GM12891 (cell line): ENCODE data around the gene OAF.

Experiments
- PAX5 ChIP-seq: IDR thresholded peaks from 2 replicates; pipeline ENCODE4 v1.6.1; 2011; ENCODE audit warnings: low read length, moderate library complexity, mild to moderate bottlenecking; ENCODE audit not compliant: insufficient read depth, severe bottlenecking
- POLR2A ChIP-seq: IDR thresholded peaks from 2 replicates; pipeline ENCODE4 v1.6.1; 2011; ENCODE audit warnings: low read depth, low read length, control low read depth
- POLR2AphosphoS5 ChIP-seq: IDR thresholded peaks from 2 replicates; pipeline ENCODE4 v1.6.1; 2011; ENCODE audit warnings: low read depth, low read length, control low read depth
- POU2F2 ChIP-seq: IDR thresholded peaks from 2 replicates; pipeline ENCODE4 v1.6.1; 2011; ENCODE audit warnings: low read depth, mild to moderate bottlenecking, control low read depth, low read length, moderate library complexity
- SPI1 ChIP-seq: IDR thresholded peaks from 2 replicates; pipeline ENCODE4 v1.6.1; 2011; ENCODE audit warnings: low read depth, low read length, control low read depth
- TAF1 ChIP-seq: IDR thresholded peaks from 2 replicates; pipeline ENCODE4 v1.6.1; 2011; ENCODE audit warnings: low read depth, low read length, control low read depth

DNA sequence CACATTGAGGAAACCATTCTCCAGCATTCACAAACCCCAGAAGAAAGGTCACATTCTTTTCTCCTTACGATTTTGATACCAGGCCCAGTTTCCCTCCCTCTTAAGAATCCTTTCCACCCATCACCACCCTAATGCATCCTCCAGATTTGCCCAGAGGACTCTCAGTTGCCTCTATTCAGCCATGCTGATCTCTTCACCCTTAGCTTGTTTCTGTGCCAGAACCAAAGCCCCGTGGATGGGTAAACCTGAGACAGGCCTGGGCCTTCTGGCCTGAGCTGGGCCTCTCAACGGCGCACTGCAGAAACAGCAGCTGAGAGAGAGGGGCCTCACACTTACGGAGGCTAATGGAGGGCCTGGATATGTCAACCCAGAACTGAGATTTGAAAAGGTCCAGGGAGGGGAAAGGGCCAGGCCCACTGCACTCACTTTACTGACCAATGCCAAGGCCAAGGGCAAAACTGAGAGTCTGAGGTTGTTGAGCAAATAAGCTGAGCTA, 32.2 kb upstream of the OAF start:
- TF ChIP-seq POLR2A (no peak), SPI1 (no peak), TAF1 (no peak), POLR2AphosphoS5 (no peak), PAX5 (no peak), POU2F2 (no peak)
